Trophoblast cell (in vitro differentiated cells and primary cell): Measurements from ENCODE around the gene HES1.

ENCODE experiments used
- DNase-seq, 2 donors: peaks; one replicate each; pipeline ENCODE4 v3.0.0-alpha.2; 2016
- H2AFZ ChIP-seq: 2 replicates; pipeline ENCODE4 v1.6.1; 2013; ENCODE audit warnings: low read length, moderate library complexity, mild to moderate bottlenecking; ENCODE audit not compliant: insufficient read depth, poor library complexity
- H2AK5ac ChIP-seq: 2 replicates; pipeline ENCODE4 v1.6.1; 2013; ENCODE audit warnings: mild to moderate bottlenecking, low read length
- H2BK120ac ChIP-seq: 2 replicates; pipeline ENCODE4 v1.6.1; 2013; ENCODE audit warnings: low read length, mild to moderate bottlenecking, moderate library complexity; ENCODE audit not compliant: insufficient read depth, poor library complexity
- H2BK12ac ChIP-seq: 2 replicates; pipeline ENCODE4 v1.6.1; 2013; ENCODE audit warnings: mild to moderate bottlenecking, low read length, moderate library complexity
- H2BK5ac ChIP-seq: 2 replicates; pipeline ENCODE4 v1.6.1; 2013; ENCODE audit warnings: low read length, low read depth, moderate library complexity, mild to moderate bottlenecking; ENCODE audit not compliant: poor library complexity
- H3K14ac ChIP-seq: 2 replicates; pipeline ENCODE4 v1.6.1; 2013; ENCODE audit warnings: mild to moderate bottlenecking, low read length
- H3K18ac ChIP-seq: 2 replicates; pipeline ENCODE4 v1.6.1; 2013; ENCODE audit warnings: mild to moderate bottlenecking, low read length
- H3K23ac ChIP-seq: 2 replicates; pipeline ENCODE4 v1.6.1; 2013; ENCODE audit warnings: low read length
- H3K27ac ChIP-seq: 2 replicates; pipeline ENCODE4 v1.5.1; 2013; ENCODE audit warnings: low read depth, mild to moderate bottlenecking, inconsistent platforms, low read length, moderate library complexity
- H3K27me3 ChIP-seq: 2 replicates; pipeline ENCODE4 v1.6.1; 2013; ENCODE audit warnings: inconsistent platforms, mild to moderate bottlenecking, low read length, moderate library complexity; ENCODE audit not compliant: insufficient read depth
- H3K36me3 ChIP-seq, 2 experiments: 1 replicate in 1 of 2; 2 replicates in 1 of 2; pipeline ENCODE4 v1.6.1; 2013; ENCODE audit warnings: low read length in 2 of 2, mild to moderate bottlenecking in 2 of 2, moderate library complexity in 1 of 2; ENCODE audit not compliant: insufficient read depth in 2 of 2, control insufficient read depth in 1 of 2
- H3K4ac ChIP-seq: 2 replicates; pipeline ENCODE4 v1.6.1; 2013; ENCODE audit warnings: low read depth, mild to moderate bottlenecking, low read length, moderate library complexity
- H3K4me1 ChIP-seq, 2 experiments: 1 replicate in 1 of 2; 2 replicates in 1 of 2; pipeline ENCODE4 v1.6.1; 2013; ENCODE audit warnings: low read length in 2 of 2, mild to moderate bottlenecking in 2 of 2, moderate library complexity in 1 of 2; ENCODE audit not compliant: insufficient read depth in 2 of 2, control insufficient read depth in 1 of 2
- H3K4me2 ChIP-seq: 2 replicates; pipeline ENCODE4 v1.6.1; 2013; ENCODE audit warnings: inconsistent platforms, mild to moderate bottlenecking, low read length, moderate library complexity
- H3K4me3 ChIP-seq: 2 replicates; pipeline ENCODE4 v1.5.1; 2013; ENCODE audit warnings: mild to moderate bottlenecking, low read depth, low read length, inconsistent platforms
- H3K79me1 ChIP-seq: one replicate; pipeline ENCODE4 v1.6.1; 2013; ENCODE audit warnings: low read length
- H3K79me2 ChIP-seq: 2 replicates; pipeline ENCODE4 v1.6.1; 2013; ENCODE audit warnings: low read length, mild to moderate bottlenecking; ENCODE audit not compliant: control insufficient read depth, insufficient read depth, poor library complexity
- H3K9ac ChIP-seq: 2 replicates; pipeline ENCODE4 v1.6.1; 2013; ENCODE audit warnings: mild to moderate bottlenecking, low read length
- H3K9me3 ChIP-seq: 2 replicates; pipeline ENCODE4 v1.6.1; 2013; ENCODE audit warnings: low read depth, mild to moderate bottlenecking, control low read depth, inconsistent platforms, low read length; ENCODE audit not compliant: insufficient read depth
- H4K12ac ChIP-seq: 2 replicates; pipeline ENCODE4 v1.6.1; 2013; ENCODE audit warnings: low read depth, mild to moderate bottlenecking, low read length, moderate library complexity
- H4K8ac ChIP-seq: 2 replicates; pipeline ENCODE4 v1.6.1; 2013; ENCODE audit warnings: low read depth, mild to moderate bottlenecking, low read length, moderate library complexity
- H4K91ac ChIP-seq: one replicate; pipeline ENCODE4 v1.6.1; 2013; ENCODE audit warnings: low read depth, mild to moderate bottlenecking, low read length, moderate library complexity
- WGBS: extraction: QIAGEN DNeasy Blood & Tissue Kit; methylation state at CpG from one replicate; pipeline ENCODE4 v1.1.7; 2013; ENCODE audit warnings: missing lambda C conversion rate; ENCODE audit not compliant: insufficient read length, insufficient coverage; ENCODE audit errors: extremely low coverage; 5-methylcytosine and 5-hydroxymethylcytosine counted together

HES1 gene

GRCh38 chr3:194169595-194169994, 33.6 kb downstream of the HES1 start:
- no CpG with 5 or more reads among the region's 10 CpGs for WGBS

DNA sequence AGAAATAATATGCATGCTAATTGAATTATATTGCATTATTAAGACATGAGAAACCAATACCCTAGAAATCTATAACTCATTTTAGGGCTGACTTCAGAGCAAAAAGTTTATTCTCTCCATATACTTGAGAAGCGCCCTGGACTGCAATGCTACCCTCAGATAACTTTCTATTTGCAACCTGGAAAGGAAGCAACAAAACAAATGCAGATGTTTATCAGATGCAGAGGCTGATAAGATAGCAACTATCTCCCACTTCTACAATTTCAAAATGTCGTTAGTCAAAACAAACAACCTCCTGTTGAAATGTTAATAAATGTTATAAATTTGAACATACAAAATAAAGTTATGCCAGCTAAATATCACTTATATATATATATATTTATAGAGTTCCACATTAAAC, 34.8 kb downstream of the HES1 start:
- peak in 1 of 2 donors; percentile 59 for DNase-seq
- Histone ChIP-seq H3K36me3 (no peaks in the 10 kb centered on the region), H3K4me1 (peaks cover 0 to 2% of the 10 kb centered on the region in 2 experiments), H3K27ac (no peak overlapping the region), H2BK12ac (no peak overlapping the region), H2BK120ac (no peak overlapping the region), H4K12ac (no peak overlapping the region), H3K23ac (no peak overlapping the region), H4K8ac (no peak overlapping the region), H3K4ac (no peak overlapping the region), H2BK5ac (no peak overlapping the region), H3K9ac (no peak overlapping the region), H3K79me1 (no peaks in the 10 kb centered on the region), H3K27me3 (no peaks in the 10 kb centered on the region), H2AK5ac (no peak overlapping the region), H3K4me2 (no peak overlapping the region), H3K18ac (no peak overlapping the region), H2AFZ (no peak overlapping the region), H3K79me2 (no peaks in the 10 kb centered on the region), H4K91ac (no peak overlapping the region), H3K14ac (no peak overlapping the region), H3K4me3 (no peak overlapping the region), H3K9me3 (no peaks in the 10 kb centered on the region)
- WGBS, result no CpG with 5 or more reads among the region's 2 CpGs

More at GRCh38 chr3:194169595-194169994, 33.6 kb downstream of the HES1 start:
- no peaks in the 10 kb centered on the region for H3K9me3 ChIP-seq
- H2BK12ac ChIP-seq, result no peak overlapping the region
- no peak overlapping the region for H2AK5ac ChIP-seq
- no peak for DNase-seq
- no peak overlapping the region for H3K9ac ChIP-seq
- no peak overlapping the region for H3K4ac ChIP-seq
- H3K27ac ChIP-seq, result no peak overlapping the region
- no peak overlapping the region for H3K23ac ChIP-seq
- H3K4me3 ChIP-seq, result no peak overlapping the region
- H4K12ac ChIP-seq, result no peak overlapping the region
- H4K8ac ChIP-seq, result no peak overlapping the region
- H2BK5ac ChIP-seq, result no peak overlapping the region
- no peak overlapping the region for H2AFZ ChIP-seq
- H4K91ac ChIP-seq, result no peak overlapping the region
- no peaks in the 10 kb centered on the region for H3K79me2 ChIP-seq
- H3K36me3 ChIP-seq, result no peaks in the 10 kb centered on the region
- no peak overlapping the region for H2BK120ac ChIP-seq
- H3K18ac ChIP-seq, result no peak overlapping the region
- H3K14ac ChIP-seq, result no peak overlapping the region
- peaks cover 0 to 2% of the 10 kb centered on the region in 2 experiments for H3K4me1 ChIP-seq
- H3K27me3 ChIP-seq, result no peaks in the 10 kb centered on the region
- no peaks in the 10 kb centered on the region for H3K79me1 ChIP-seq
- no peak overlapping the region for H3K4me2 ChIP-seq

DNA sequence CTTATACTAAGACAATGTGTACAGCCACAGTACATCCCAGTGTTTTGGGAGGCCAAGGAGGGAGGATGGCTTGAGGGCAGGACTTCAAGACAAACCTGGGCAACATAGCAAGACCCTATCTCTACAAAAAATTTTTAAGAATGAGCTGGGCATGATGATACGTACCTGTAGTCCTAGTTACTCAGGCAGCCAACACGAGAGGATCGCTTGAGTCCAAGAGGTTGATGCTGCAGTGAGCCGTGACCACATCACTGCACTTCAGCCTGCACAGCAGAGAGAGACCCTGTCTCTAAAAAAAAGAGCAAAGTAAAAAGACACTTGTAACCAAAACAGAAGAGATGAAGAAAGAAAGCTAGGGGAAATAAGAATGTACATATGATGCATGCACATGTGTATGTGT, 38.5 kb downstream of the HES1 start:
- no peak overlapping the region for H3K27ac ChIP-seq
- H3K79me2 ChIP-seq, result no peaks in the 10 kb centered on the region
- no CpG with 5 or more reads among the region's 4 CpGs for WGBS
- H2BK120ac ChIP-seq, result no peak overlapping the region
- H3K23ac ChIP-seq, result no peak overlapping the region
- H3K18ac ChIP-seq, result no peak overlapping the region
- H3K9me3 ChIP-seq, result no peaks in the 10 kb centered on the region
- no peak overlapping the region for H3K4ac ChIP-seq
- no peak overlapping the region for H3K4me2 ChIP-seq
- H2AFZ ChIP-seq, result no peak overlapping the region
- H4K91ac ChIP-seq, result no peak overlapping the region
- H3K14ac ChIP-seq, result no peak overlapping the region
- H3K79me1 ChIP-seq, result no peaks in the 10 kb centered on the region
- no peak overlapping the region for H2BK5ac ChIP-seq
- no peaks in the 10 kb centered on the region for H3K27me3 ChIP-seq
- no peak overlapping the region for H2AK5ac ChIP-seq
- H3K9ac ChIP-seq, result no peak overlapping the region
- no peak overlapping the region for H4K12ac ChIP-seq
- H2BK12ac ChIP-seq, result no peak overlapping the region
- no peak overlapping the region for H3K4me3 ChIP-seq
- peak in 1 of 2 donors; percentile 48 for DNase-seq
- no peaks in the 10 kb centered on the region for H3K36me3 ChIP-seq
- no peaks in the 10 kb centered on the region for H3K4me1 ChIP-seq
- no peak overlapping the region for H4K8ac ChIP-seq

GRCh38 chr3:194174980-194175379, 39.0 kb downstream of the HES1 start:
- H3K4me2 ChIP-seq, result no peak overlapping the region
- no peak overlapping the region for H2AFZ ChIP-seq
- WGBS, result no CpG with 5 or more reads among the region's 6 CpGs

More at GRCh38 chr3:194174980-194175379, 39.0 kb downstream of the HES1 start:
- Histone ChIP-seq H2BK12ac (no peak overlapping the region), H2BK5ac (no peak overlapping the region), H3K27me3 (no peaks in the 10 kb centered on the region), H4K91ac (no peak overlapping the region), H3K27ac (no peak overlapping the region), H4K12ac (no peak overlapping the region), H3K4me3 (no peak overlapping the region), H3K9me3 (no peaks in the 10 kb centered on the region), H3K14ac (no peak overlapping the region), H4K8ac (no peak overlapping the region), H2BK120ac (no peak overlapping the region), H3K23ac (no peak overlapping the region), H3K79me1 (no peaks in the 10 kb centered on the region), H2AK5ac (no peak overlapping the region), H3K79me2 (no peaks in the 10 kb centered on the region), H3K18ac (no peak overlapping the region), H3K4ac (no peak overlapping the region), H3K9ac (no peak overlapping the region), H3K4me1 (no peaks in the 10 kb centered on the region), H3K36me3 (no peaks in the 10 kb centered on the region)
- no peak for DNase-seq
